DMS114 treated with DMSO at 0.1 percent for 48 hours (cell line): ENCODE measurements around the gene TMEM63B.
"Not testable (repeated sequence)": the region's sequence is repeated elsewhere in the genome, so short reads cannot be mapped to it uniquely, and the experiment has no call there.

Experiments
- DNase-seq: peaks from one replicate; lab custom pipeline; 2025; ENCODE audit not compliant: unreplicated experiment; lab: John Stamatoyannopoulos, UW

Gene TMEM63B

GRCh38 chr6:44142835-44143234 is 15.5 kb downstream of the TMEM63B start:
- DNase-seq, result no peak

- no peak for DNase-seq
These were observed 16.4 kb downstream of the TMEM63B start for GRCh38 chr6:44143731-44144130.

DNA sequence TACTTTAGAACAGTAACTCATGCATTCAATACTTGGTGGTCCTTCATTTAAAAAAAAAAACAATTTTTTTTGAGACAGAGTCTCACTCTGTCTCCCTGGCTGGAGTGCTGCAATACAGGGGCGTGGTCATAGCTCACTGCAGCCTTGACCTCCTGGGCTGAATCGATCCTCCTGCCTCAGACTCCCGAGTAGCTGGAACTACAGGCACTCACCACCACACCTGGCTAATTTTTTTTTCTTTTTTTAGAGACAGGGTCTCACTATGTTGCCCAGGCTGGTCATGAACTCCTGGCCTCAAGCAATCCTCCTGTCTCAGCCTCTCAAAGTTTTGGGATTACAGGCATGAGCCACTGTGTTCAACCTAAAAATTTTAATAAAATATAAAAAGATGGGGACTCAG is 17.2 kb downstream of the TMEM63B start:
- not testable (repeated sequence) for DNase-seq

- no peak for DNase-seq
These were observed 18.5 kb downstream of the TMEM63B start for GRCh38 chr6:44145839-44146238.

DNA sequence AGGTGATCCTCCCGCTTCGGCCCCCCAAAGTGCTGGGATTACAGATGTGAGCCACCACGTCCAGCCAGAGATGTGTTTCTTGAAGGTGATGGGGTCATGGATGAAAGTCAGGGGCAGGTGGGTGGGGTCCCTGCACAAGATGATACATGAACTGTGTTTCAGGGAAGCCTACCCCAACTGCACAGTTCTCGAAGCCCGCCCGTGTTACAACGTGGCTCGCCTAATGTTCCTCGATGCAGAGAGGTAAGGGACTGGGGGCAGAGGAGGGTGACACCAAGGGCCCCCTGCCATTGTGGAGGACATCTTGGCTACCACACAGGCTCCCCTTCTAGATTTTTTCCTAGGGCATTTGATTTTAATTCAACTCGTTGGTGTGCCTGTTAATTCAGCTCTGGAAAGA is 19.3 kb downstream of the TMEM63B start:
- no peak for DNase-seq

- no peak for DNase-seq
These were observed 19.9 kb downstream of the TMEM63B start for GRCh38 chr6:44147256-44147655.

DNA sequence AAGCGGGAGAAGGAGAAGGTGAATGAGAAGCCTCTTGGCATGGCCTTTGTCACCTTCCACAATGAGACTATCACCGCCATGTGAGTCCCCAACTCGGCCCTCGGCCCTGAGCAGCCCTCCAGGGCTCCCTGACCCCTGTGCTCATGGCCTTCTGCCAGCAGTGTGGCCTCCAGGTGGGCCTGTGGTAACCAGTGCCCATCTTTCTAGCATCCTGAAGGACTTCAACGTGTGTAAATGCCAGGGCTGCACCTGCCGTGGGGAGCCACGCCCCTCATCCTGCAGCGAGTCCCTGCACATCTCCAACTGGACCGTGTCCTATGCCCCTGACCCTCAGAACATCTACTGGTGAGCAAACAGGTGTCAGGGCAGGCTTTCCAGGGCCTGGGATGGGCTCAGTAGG is 21.0 kb downstream of the TMEM63B start:
- no peak for DNase-seq

GRCh38 chr6:44149369-44150012 is 22.1 kb downstream of the TMEM63B start:
- no peak for DNase-seq

DNA sequence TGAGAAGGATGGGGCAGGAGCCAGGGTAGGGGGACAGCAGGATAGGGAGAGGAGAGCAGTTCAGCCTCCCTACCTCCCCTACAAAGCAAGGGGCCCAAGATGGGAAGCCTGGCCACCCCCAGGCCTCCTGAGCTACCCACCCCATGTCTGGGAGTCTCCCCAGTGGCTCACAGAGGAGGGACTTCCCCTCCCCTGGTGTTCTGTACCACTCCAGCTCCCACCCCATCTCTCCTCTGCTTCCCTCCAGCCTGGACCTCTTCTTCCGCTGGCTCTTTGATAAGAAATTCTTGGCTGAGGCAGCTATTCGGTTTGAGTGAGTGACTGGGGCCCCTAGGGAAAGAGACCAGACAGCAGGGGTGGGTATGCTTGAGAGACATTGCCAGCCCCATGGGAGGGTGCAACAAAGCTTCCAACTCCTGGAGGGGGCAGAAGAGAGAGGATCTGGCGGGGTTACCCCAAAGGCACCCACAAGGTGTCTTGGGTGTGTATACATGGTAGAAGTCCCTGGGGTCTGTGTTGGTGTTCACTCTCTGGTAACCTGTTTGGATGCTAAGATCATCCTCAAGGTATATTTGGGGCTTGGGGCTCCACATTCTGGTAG is 23.1 kb downstream of the TMEM63B start:
- DNase-seq, result no peak

- no peak for DNase-seq
These were observed 24.2 kb downstream of the TMEM63B start for GRCh38 chr6:44151348-44152108.

DNA sequence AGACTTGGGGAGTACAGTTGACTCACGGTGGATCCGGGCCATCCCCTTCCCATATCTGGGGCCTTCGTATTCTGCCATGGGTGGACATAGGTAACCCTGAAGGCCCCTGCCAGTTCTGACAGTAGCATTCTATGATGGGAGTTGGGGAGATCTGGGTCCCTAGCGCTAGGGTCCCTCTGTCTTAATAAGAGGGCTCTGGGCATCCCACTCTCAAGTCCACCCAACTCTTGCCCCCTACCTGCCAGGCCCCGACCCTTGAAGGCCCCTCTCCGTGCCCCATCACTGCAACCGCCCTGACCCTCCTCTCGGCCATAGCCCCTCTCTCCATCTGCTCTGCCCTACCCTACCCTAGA is 24.7 kb downstream of the TMEM63B start:
- DNase-seq, result no peak

- no peak for DNase-seq
These were observed 25.2 kb downstream of the TMEM63B start for GRCh38 chr6:44152533-44152932.

DNA sequence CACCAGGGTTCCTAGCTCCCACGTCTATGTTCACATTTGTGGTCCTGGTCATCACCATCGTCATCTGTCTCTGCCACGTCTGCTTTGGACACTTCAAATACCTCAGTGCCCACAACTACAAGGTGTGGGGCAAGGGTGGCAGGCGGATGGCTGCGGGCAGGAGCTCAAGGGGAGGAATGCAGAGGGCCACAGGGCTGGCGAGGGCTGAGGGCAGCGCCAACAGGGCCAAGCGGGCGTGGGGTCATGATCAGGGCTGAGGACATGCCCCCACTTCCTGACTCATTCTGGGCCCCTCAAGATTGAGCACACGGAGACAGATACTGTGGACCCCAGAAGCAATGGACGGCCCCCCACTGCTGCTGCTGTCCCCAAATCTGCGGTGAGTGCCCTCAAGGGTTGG is 26.7 kb downstream of the TMEM63B start:
- no peak for DNase-seq

DNA sequence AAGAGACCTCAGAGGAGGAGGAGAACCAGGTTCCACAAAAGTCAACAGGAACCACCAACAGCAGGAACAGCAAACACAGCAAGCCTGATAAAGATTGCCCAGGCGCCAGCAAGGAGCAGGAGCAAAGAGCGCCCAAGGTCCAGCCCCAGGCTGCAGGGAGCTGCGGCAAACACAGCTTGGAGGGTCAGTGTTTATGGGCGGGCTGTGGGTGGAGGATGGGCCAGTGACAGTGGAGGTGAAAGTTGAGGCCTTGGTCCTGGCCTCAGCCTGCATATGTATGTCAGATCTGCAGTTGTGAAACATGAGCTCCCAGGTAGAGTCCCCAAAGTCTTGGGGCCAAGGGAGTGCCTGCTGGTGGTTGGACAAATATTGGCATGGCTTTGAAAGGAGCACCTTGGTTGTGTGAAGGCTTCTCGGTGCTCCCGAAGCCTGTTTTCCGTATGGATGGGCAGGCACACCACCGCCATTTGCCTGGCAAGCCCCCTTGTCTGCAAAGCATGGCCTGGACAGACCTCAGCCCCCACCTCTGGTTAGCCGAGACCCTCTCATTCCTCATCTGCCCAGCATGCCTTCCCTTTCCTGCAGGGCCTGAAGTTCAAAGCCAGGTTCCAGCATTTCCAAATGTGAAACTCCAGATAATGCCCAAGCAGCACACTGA is 29.3 kb downstream of the TMEM63B start:
- no peak for DNase-seq

DNA sequence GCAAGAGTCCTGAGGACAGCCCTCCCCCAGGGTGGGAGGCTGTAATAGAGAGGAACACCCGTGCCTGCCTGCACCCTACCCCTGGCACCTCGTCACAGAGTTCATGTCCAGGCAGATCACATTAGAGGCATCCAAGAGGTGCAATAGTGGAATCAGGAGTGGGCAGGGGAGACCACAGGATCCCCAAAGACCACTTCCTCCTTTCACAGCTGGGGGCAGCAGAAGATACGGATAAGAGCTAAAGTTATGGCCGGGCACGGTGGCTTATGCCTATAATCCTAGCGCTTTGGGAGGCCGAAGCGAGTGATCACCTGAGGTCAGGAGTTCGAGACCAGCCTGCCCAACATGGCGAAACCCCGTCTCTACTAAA is 29.8 kb downstream of the TMEM63B start:
- DNase-seq, result no peak

GRCh38 chr6:44158770-44159228 is 31.4 kb downstream of the TMEM63B start, which contains the start of gene CAPN11:
Gene CAPN11 (plus strand): TSS chr6:44158820. CDS start chr6:44158849, 29 bp downstream.
- no peak for DNase-seq

DNA sequence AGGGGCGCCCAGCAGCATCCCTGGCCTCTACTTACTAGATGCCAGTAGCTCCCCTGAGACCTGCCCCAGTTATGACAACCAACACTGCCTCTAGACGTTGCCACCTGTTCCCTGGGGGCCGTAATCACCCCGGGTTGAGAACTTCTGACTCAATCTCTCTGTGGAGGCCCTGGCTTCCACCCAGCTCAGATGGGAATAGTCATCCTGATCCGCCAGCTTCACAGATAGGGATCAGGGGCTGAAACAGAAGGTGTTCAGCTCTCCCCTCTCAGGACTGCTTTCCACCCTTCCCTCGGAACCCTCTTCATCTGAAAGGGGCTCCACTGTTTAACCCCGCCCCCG is 34.6 kb downstream of the TMEM63B start:
- no peak for DNase-seq

- no peak for DNase-seq
These were observed 35.7 kb downstream of the TMEM63B start for GRCh38 chr6:44162876-44163625.

- no peak for DNase-seq
These were observed 38.8 kb downstream of the TMEM63B start for GRCh38 chr6:44166116-44166515.

- no peak for DNase-seq
These were observed 39.3 kb downstream of the TMEM63B start for GRCh38 chr6:44166591-44167184.

- DNase-seq, result no peak
These were observed 40.2 kb downstream of the TMEM63B start for GRCh38 chr6:44167567-44167966.
